Activated CD8-positive, alpha-beta memory T cell treated with anti-CD3 and anti-CD28 coated beads for 48 hours (primary cell): ENCODE measurements around the gene TNS3.

Experiments
- DNase-seq, 3 experiments: peaks; one replicate each; pipeline ENCODE4 v3.0.0-alpha.2; 2020; ENCODE audit warnings: low read depth in 2 of 3, low spot score in 2 of 3

TNS3 gene

GRCh38 chr7:47373871-47374451, 207.9 kb downstream of the TNS3 start:
- DNase-seq: no peak

DNA sequence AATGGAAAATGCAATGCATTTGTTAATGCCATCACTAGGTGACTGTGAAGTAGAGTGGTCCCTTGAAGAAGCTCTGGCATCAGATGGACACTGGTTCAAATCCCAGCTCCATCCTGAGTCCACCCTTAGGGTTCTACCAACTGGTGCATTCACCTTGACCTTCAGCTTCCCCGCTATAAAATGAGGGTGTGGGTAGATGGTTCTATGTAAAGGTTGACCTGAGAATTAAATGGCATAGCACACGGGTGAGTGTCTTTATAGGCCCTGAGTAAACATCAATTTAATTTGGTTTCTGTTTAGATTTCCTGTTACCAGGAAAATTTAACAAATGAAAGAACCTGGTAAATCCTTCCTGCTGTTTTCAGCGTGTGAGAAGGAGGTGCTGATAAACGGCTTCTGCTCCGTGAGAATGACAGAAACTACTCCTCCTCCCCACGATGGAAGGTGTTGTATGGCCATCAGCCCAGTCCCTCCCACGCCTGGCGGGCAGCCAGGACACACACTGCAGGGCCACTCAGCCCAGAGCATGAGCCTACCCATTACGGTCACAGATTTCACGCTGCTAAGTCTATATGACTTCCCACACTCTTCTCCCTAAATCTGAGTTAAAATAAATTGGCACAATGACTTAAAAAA, 210.1 kb downstream of the TNS3 start:
- no peak for DNase-seq

DNA sequence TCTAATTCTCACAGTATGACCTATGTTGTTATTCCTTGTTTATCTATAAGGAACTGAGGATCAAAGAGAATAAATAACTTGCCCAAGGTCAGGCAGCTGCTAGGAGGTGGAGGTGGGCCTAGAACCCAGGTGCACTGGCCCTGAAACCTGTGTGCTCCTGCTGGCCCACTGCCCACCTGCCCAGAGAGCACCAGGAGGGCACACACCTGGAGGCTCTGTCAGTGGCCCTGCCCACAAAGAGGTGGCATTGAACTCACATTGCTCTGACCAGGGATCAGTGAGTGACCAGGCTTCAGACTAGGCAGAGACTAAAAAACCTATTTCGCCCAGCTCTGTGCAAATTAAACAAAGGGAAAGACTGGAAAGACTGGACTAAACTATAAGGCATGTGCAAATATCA, 210.6 kb downstream of the TNS3 start:
- DNase-seq: no peak

GRCh38 chr7:47370461-47371042, 211.4 kb downstream of the TNS3 start:
- no peak for DNase-seq

DNA sequence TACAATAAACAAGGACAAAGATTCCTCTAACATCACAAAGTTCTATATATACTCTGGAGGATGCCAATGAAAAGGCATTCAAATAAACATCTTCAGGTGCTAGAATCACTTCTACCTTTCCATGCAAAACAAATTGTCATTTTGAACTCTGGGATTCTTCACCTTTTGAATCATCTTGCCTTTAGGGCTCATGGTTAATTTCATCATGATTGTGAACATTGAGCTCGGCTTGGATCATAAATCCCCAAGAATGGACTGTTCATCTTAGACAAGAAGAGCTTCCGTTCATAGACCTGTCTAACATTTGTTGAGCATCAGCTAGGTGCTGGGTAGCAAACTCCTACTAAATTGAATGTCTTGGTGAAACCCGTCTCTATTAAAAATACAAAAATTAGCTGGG, 212.2 kb downstream of the TNS3 start:
- DNase-seq: no peak

- DNase-seq: no peak
Measured at GRCh38 chr7:47368190-47368812, 213.6 kb downstream of the TNS3 start.

GRCh38 chr7:47367369-47367768, 214.5 kb downstream of the TNS3 start:
- DNase-seq: no peak

DNA sequence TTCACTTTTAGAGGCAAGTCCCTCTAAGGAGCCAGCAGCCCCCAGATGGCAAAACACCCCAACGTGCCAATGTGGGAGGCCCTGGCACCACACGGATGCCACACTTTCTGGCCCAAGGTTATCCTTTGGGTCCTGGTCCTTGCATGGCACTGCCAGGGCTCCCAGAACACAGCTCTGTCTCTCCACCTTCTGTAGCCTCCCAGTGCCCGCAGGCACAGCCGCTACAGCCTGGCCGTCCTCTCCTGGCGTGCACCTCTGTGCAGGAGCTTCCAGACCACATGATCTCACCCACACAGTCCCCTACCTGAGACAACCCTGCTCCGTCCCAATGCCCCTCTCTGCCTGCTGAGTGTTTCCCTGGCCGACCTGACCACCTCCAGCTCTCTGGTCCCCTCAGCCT, 215.0 kb downstream of the TNS3 start:
- no peak for DNase-seq

GRCh38 chr7:47366211-47366610, 215.7 kb downstream of the TNS3 start:
- DNase-seq: no peak

- no peak for DNase-seq
Measured at GRCh38 chr7:47362984-47363383, 218.9 kb downstream of the TNS3 start.

GRCh38 chr7:47361746-47362215, 220.1 kb downstream of the TNS3 start:
- DNase-seq: peak in 2 of 3 experiments; percentile 3 to 38

GRCh38 chr7:47361236-47361635, 220.7 kb downstream of the TNS3 start:
- DNase-seq: no peak

DNA sequence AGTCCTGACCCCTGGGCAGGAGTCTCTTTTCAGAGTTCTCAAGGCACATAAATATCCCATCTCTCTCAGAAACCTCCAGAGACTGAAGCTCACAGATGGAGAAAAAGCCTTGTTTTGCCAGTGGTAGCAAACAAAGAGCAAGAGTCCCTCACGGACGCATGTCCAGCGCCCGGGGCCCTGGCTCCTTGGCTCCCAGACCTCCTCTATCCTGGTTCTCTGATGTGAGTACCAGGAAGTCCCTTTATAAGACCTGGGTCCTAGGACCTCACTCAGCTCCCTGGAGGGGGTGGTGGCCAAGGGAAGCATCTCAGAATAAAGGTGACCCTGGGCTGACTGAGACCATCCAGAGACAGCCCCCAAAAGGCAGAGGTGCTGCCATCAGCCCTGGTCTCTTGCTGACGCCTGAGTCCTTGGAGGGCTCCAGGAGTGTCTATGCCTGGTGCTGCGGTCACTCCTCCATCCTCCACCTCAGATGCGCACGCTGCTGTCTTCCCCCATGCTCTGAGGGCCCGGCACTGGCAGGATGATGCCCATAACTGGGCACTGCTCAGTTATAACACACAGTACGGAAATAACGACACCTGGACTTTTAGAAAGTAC, 221.5 kb downstream of the TNS3 start:
- DNase-seq: no peak

GRCh38 chr7:47358944-47359588, 222.8 kb downstream of the TNS3 start:
- no peak for DNase-seq

- no peak for DNase-seq
Measured at GRCh38 chr7:47358357-47358756, 223.6 kb downstream of the TNS3 start.

DNA sequence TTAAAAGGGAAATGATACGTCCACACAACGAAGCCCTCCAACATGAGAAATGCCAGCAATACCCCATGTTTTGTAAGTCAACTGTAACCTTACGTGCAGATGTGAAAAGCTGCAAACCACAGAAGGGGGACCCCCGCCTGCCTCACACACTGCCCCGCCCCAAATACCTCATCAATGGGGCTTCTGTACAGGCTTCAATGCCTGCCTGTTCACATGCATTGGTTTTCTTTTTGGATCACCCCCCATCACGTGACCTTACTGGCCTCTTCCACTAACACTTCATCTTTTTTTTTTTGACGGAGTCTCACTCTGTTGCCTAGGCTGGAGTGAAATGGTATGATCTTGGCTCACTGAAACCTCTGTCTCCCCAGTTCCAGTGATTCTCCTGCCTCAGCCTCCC, 224.0 kb downstream of the TNS3 start:
- DNase-seq: no peak

DNA sequence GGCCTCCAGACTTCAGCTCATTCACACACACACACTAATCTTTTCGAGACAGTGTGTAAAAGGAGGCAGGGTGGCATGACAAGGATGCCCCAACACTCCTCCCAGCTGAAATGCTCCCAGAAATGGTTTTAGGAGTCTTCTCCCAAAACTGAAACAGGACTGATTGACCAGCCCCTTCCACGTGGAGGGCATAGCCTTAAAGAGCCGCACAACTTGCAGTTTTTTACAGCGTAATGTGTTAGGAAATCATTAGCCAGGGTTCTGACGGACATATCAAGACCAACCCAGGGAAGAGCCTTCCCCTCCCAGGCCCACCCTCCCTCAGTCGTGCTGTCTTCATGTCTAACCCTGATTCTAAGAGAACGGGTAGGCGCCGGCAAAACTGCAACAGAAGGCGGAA, 224.6 kb downstream of the TNS3 start:
- no peak for DNase-seq

GRCh38 chr7:47356261-47356660, 225.7 kb downstream of the TNS3 start:
- no peak for DNase-seq

DNA sequence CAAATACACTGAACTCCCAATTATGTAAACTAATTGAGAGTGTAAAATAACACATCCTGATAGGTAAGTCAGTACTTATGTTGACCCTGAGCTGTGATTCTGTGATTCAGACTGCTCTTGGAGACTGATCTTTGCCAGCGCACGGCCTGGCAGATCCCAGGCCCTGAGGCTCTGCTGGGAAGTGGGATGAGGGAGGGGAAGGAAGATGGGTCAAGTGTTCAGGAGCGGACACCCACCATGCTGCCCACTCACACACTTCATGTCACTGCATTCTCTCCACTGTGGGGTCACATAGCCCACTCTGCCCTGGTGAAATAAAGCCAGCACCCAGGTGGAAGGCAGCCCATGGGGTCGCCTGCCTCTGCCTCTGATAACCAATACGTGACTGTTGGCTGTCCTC, 226.2 kb downstream of the TNS3 start:
- no peak for DNase-seq

GRCh38 chr7:47354831-47355541, 226.9 kb downstream of the TNS3 start:
- DNase-seq: no peak

GRCh38 chr7:47354071-47354470, 227.8 kb downstream of the TNS3 start:
- DNase-seq: no peak
